ENCODE results near the gene DIP2C.

Gene DIP2C

DNA sequence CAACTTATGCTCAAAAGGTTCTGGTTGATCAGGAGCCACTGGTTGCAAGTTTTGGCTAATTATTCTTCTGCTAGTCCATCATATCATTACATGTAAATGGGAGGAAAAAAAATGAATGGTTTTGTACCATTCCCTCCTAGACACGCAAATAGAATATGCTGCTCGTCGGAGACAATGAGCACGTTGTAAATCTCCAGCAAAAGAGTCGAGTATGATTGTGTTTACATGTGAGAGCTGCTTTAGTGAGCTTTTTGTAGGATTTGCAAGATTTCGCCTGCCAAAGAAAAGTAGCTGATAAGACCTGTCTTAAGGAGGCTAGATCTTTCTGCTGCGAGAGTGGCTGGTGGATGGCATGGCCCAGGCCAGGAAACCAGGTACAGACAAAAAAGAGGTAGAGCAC, 445.2 kb downstream of the DIP2C start:
- no peak for DNase-seq

DNA sequence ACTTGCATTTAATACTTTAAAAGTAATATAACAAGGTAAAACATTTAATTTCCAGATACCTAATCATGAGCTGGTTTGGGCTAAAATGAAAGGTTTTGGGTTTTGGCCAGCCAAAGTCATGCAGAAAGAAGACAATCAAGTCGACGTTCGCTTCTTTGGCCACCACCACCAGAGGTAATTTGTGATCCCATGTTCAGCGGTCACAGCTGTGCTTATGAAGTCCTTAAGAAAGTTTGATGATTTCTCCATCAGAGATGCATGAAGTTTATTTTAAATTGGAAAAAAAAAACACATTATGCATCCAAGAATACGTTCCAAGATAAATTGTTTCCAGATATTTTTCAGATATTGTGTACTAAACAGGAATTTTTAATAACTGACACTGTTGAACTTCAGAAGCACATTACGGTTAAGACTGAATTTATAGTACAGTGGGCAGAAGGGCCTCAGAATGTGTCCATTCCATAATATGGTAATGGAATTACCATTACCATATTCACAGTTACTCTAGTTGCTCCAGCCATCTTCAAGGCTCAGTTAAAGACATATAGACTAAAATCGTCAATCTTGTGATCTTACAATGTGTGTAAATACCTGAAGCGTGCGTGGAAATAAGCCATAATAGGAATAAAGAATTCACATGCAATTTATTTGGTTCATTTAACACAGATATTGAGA, 447.4 kb downstream of the DIP2C start:
- no peak for DNase-seq

DNA sequence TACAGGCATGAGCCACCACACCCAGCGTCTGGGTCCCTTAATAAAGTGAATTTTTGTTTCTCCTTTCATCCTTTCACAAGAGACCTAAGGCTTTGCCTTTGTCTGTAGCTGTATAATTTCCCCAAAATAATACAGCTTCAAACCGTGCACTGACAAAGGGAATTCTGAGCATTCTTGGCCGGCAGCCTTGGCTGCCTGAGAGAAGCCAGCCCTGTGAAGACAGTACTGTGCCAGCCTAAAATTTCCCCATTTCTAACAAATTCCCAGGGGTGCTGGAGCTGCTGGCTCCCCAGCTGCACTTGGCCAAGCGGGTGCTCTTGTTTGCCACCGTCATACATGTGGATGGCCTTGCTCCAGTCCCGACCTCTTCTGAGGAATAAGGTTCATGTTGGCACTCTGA, 448.0 kb downstream of the DIP2C start:
- DNase-seq, result no peak

DNA sequence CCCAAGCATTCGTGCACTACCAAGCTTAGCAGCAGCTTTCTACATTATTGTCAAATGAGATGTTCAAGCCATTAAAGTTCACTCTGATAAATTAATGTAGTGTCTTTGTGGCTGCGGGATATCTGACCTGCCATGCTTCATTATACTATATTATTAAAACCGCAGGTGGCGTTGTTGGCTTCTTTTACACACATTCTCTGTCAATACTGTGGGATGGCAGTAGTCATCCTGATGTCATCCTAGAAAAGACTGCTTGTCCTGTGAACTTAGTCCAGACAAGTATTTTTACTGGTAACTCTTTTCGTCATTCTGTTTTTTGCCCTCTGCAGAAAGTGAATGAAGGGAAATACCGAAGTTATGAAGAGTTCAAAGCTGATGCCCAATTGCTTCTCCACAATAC, 450.4 kb downstream of the DIP2C start:
- DNase-seq, result no peak

DNA sequence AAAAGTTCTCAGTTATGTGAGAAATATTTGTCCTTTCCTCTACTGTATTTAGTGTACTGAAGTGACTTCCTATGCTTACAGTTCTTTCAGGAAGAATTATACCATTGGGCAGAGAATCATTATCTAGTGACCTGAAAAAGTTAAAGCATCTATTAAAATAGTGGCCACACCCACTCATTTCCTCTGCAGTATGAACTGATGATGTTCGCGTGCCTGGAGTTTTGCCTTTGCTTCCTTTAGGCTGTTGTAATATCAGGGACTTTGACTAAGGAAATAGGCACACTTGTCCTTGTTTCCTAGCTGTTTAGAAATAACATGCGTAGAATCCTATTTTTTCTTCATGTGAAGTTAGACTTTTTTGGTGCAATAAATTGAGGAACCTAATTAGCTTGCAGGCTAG, 453.6 kb downstream of the DIP2C start:
- no peak for DNase-seq

DNA sequence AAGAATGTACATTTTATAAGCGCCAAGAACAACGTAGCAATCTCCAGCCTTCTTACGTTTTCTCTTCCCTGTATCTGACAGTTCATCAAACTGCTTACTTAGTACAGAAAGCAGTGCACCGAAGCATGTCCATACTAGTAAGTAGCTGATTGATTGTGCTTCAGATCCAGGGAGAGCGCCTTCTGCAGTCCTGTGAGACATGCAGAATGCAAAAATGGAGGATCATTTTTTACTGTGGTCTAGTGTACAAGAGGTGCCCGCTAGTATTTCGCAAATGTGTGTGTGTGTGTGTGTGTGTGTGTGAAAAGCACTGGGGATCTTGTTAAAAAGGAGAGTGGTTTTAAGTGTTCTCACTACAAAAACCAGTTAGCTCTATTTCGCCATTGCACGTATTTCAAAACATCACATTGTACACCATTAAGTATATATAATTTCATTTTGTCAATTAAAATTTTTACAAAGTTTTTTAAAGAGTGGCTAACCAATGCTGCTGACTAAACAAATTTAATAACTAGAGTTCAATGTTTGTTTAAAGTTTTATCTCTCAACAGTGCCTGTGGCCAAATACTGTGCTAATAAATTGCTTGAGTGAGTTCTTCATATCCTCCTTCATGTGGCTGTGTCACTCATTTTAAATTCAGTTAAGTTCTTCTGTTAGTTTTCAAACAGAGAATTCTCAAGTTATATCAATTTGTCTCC, 454.6 kb downstream of the DIP2C start:
- no peak for DNase-seq

DNA sequence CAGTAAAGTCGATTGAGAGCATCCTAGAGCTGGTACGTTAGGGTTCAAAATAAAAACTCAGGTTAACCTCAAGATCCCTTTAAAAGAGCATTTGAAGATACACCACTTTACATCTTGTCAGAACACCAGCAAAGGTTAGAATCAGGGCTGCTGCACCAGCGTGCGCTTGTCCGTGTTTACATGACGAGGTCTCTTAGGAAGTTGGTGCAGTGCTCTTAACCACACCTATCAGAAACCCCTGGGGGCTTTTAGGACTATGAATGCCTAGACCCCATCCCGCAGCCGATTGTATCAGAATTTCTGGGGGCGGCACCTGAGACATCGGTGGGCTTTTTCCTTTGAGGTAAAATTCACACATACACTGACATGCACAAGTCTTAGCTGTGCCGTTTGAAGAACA, 456.6 kb downstream of the DIP2C start:
- DNase-seq, result no peak

DNA sequence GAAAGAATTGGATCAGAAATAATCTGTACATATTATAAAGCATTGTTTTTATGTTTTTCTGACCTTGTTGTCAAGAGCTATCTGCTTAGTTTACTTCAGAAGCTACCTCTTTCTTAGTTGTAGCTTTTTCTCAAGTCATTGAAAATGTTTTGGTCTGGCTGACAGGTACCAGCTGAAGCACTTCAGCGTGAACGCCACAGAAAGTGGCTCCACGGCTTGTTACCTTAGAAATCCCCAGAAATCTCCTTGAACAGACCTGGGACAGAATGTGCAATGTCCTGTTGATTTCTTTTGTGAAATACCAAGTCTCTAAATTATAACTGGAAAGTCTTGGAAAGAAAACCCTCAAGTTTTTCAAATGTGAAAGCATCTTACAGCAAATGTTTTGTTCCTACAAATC, 457.4 kb downstream of the DIP2C start:
- no peak for DNase-seq

DNA sequence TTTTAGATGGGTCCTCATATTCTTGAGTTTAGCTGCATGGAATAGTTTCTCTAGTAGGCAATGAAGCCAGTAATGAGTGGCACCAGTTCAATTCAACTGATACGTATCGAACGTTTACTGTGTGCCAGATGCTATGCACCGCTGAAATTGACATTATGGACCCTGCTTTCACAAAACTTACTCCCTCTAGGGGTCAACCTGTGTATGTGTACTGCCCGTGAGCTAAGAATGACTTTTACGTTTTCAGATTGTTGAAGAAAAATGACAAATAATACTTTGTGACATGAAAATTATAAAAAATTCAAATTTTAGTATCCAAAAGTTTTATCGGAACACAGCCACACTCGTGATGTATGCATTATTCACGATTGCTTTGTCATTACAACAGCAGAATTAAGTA, 458.7 kb downstream of the DIP2C start:
- DNase-seq, result no peak

DNA sequence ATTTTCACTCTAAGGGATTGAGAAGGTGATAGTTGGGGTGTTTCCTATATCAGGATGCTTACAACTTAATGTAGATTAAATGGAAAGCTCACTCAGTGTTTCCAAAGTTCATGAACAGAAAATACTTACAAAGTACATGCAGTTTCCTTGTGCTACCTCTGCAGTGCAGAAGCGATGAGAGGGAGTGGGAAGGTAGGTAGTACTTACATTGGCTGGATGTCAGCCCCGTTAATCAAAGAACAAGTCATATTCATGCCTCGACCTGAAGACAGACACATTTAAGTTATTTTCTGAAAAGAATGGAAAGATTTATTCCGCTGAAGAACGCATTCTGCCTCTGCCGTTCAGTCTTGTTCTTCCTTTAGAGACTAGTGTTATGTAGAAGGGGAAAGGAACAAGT, 461.1 kb downstream of the DIP2C start:
- DNase-seq, result no peak

DNA sequence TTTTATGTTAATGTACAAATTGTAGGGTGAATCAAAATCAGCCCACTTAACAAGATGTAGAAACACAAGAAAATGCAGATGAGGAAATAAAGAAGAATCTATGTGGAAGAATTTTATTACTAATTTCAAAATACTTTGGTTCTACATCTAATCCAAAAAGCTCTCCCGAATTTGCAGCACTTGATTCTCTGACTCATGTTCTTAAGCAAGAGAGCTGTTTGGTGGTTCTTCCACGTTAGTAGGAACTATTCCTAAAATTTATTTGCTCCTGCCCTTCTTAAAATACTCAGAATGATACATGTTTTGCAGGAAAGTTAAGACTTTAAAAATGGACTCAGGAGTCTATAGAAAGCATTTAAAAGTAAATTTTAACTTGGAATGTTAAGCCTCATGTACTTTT, 462.5 kb downstream of the DIP2C start:
- no peak for DNase-seq

DNA sequence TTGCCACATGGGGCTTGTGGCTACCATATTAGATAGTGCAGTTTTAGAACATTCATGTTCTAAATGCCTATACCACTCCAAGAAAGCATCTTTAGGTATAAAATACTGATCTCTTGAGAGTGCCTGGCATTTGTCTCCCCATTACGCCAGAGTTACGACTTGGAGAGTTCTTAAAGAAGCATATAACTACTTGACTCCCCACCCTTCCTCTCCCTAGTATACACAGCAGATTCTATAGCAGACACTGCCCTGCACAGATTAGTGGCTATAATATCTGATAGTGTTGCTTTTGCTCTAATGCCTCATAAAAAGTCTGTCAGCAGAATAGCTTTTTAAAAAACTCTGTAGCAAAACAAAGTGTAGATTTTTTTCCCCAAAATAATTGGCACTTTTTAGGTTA, 463.4 kb downstream of the DIP2C start:
- no peak for DNase-seq

DNA sequence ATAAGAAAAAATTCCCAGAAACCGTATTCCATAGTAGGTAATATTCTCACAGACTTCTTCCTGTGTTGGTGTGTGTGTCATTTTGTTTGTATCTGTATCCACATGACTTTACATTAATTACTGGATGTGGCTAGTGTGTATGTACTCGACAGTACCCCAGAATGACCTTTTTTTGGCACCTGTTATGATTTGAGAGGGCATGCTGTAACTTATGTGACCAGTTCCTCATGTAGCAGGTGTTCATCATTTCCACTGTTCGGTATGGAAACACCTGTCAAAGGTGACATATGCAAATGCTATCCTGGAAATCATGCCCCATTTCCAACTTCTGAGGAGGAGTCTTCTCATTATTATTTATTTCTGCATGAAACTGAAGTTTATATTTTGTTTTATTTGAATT, 464.9 kb downstream of the DIP2C start:
- no peak for DNase-seq

Measured in T-helper 1 cell (primary cell).